Right lobe of liver (tissue), 6 donors: ENCODE measurements around the gene TYMS. TPM values are rescaled to one million over a fixed set of nuclear protein-coding genes. Genes with fewer than 3 reads are reported as not detected.

Experiments
- ATAC-seq, 4 donors: fragments of 200-7000 bp; cut with Tn5 transposase; one replicate each; pipeline ENCODE4 v1.9.1; 2020; ENCODE audit warnings: mild to moderate bottlenecking in 4 of 4, moderate library complexity in 4 of 4
- DNase-seq, 3 donors: peaks; one replicate each; pipeline ENCODE4 v3.0.0-alpha.2; 2020
- H3K27ac ChIP-seq, 3 donors: fragments of 200-600 bp; one replicate each; pipeline ENCODE4 v1.8.0; 2022
- H3K27me3 ChIP-seq, 2 donors: fragments of 200-600 bp; one replicate each; pipeline ENCODE4 v1.8.0; 2022
- H3K36me3 ChIP-seq, 4 donors: fragments of 200-600 bp; sonication (generic) in 1 of 4; one replicate each; pipeline versions ENCODE4 v1.5.1 to v1.8.0; 2017 to 2022; ENCODE audit warnings: control low read depth in 1 of 4
- H3K4me1 ChIP-seq, 4 donors: fragments of 200-600 bp; sonication (generic) in 1 of 4; one replicate each; pipeline versions ENCODE4 v1.5.1 to v1.8.0; 2017 to 2022; ENCODE audit warnings: control low read depth in 1 of 4
- H3K4me3 ChIP-seq, 3 donors: fragments of 200-600 bp; one replicate each; pipeline ENCODE4 v1.8.0; 2022
- H3K9me3 ChIP-seq, 4 donors: fragments of 200-600 bp; sonication (generic) in 1 of 4; one replicate each; pipeline versions ENCODE4 v1.5.1 to v1.8.0; 2017 to 2022; ENCODE audit warnings: control low read depth in 1 of 4
- CTCF ChIP-seq, 4 donors: fragments of 200-600 bp in 3 of 4; fragments of 450-650 bp in 1 of 4; IDR thresholded peaks; one replicate each; pipeline versions ENCODE4 v1.5.1 to v1.8.0; 2016 to 2022; ENCODE audit warnings: antibody characterized with exemption in 4 of 4, mild to moderate bottlenecking in 2 of 4
- POLR2A ChIP-seq: fragments of 450-650 bp; IDR thresholded peaks from one replicate; pipeline ENCODE4 v1.6.1; 2017; ENCODE audit warnings: antibody characterized with exemption, mild to moderate bottlenecking
- WGBS: methylation state at CpG from one replicate; pipeline ENCODE4 v1.1.6; 2018; ENCODE audit warnings: low coverage, low lambda C conversion rate; ENCODE audit not compliant: insufficient coverage; ENCODE audit errors: missing lambda C conversion rate; 5-methylcytosine and 5-hydroxymethylcytosine counted together
- intact Hi-C, 2 donors: fragments of 100-400 bp; cut with DNase I; formaldehyde crosslinking; loops; one replicate each; pipeline versions ENCODE4 v1.11.2 to v1.14.1; 2022
- total RNA-seq, 6 experiments: library from RNA; depleted of rRNA in 2 of 6; stranded (reverse); fragments of >200 nt in 2 of 6; fragmentation: NEBNext Ultra II Directional in 3 of 6; extraction: Animal tissue kit (Norgen Biotek cat#: 25700) in 3 of 6; gene quantifications; one replicate each; pipeline versions ENCODE4 v1.1.0 to v1.2.4, GENCODE V29; 2016 to 2023
- donor health status: DM: no; HTN: yes; CAD: no.
- donor health status: DM: no; HTN: no; CAD: no.
- donor health status: DM: no; HTN: no; CAD: no.
- donor health status: DM: no; HTN: yes; CAD: no.
- donor health status: DM: no; HTN: yes; CAD: no.

TYMS gene
- total RNA-seq, 6 experiments from 2014 or later: 1.1 to 14.9 (median 4.2) TPM

GRCh38 chr18:712401-713134 is 55.1 kb downstream of the TYMS start, which contains the start of gene ENOSF1:
ENOSF1 (minus strand) TSS chr18:712630; CDS start chr18:712587, 43 bp downstream.
- peak; percentile 91 to 92 (median 92) for DNase-seq
- no peaks in the 10 kb centered on the region for H3K27me3 ChIP-seq
- H3K9me3 ChIP-seq: no peaks in the 10 kb centered on the region
- 0% methylated on average over 3 of the region's 91 CpGs for WGBS
- intact Hi-C loops: no loop called here
- H3K4me1 ChIP-seq: peaks cover 0 to 14% (median 0%) of the 10 kb centered on the region in 4 donors
- H3K27ac ChIP-seq: peak within 1 kb of the TSS; percentile 84 to 95 (median 90)
- ATAC-seq: peak; percentile 91 to 98 (median 94)
- peak within 1 kb of the TSS; percentile 53 to 69 (median 60) for H3K4me3 ChIP-seq
- no peaks in the 10 kb centered on the region for H3K36me3 ChIP-seq
- peak; percentile 46 for TF ChIP-seq POLR2A
- peak; percentile 86 to 97 (median 96) for TF ChIP-seq CTCF (IDR thresholded peaks at IDR 0.05)

GRCh38 chr18:713135-713490 is 55.7 kb downstream of the TYMS start:
- Histone ChIP-seq H3K36me3 (no peaks in the 10 kb centered on the region), H3K4me3 (peak overlapping the region; percentile 53 to 69 (median 60)), H3K27me3 (no peaks in the 10 kb centered on the region), H3K27ac (peak overlapping the region; percentile 84 to 95 (median 90)), H3K4me1 (peaks cover 0 to 14% (median 0%) of the 10 kb centered on the region in 4 donors), H3K9me3 (no peaks in the 10 kb centered on the region)
- peak in 1 of 4 donors; percentile 5 for ATAC-seq
- peak in 1 of 3 donors; percentile 28 for DNase-seq
- intact Hi-C loops: no loop called here
- WGBS: 80% methylated on average over 6 of the region's 23 CpGs
- no peak for TF ChIP-seq CTCF (IDR thresholded peaks at IDR 0.05)

- intact Hi-C loops: no loop called here
- ATAC-seq: no peak
- 88% methylated on average over 1 of the region's 1 CpG for WGBS
Measured at GRCh38 chr18:715626-716025, 58.2 kb downstream of the TYMS start.

GRCh38 chr18:717003-717402 is 59.5 kb downstream of the TYMS start:
- peaks cover 0 to 6% (median 0%) of the 10 kb centered on the region in 4 donors for H3K4me1 ChIP-seq
- no peak overlapping the region for H3K4me3 ChIP-seq
- no peaks in the 10 kb centered on the region for H3K36me3 ChIP-seq
- no peak for DNase-seq
- no peaks in the 10 kb centered on the region for H3K9me3 ChIP-seq
- no peaks in the 10 kb centered on the region for H3K27me3 ChIP-seq
- ATAC-seq: peak in 2 of 4 donors; percentile 5 to 47
- no peak for TF ChIP-seq POLR2A
- TF ChIP-seq CTCF (IDR thresholded peaks at IDR 0.05): no peak
- WGBS: 61% methylated on average over 4 of the region's 4 CpGs
- peak overlapping the region in 1 of 3 donors; percentile 24 for H3K27ac ChIP-seq
- intact Hi-C loops: no loop called here

More at GRCh38 chr18:715626-716025, 58.2 kb downstream of the TYMS start:
- no peak for DNase-seq
- H3K36me3 ChIP-seq: no peaks in the 10 kb centered on the region
- H3K4me3 ChIP-seq: no peak overlapping the region
- TF ChIP-seq POLR2A (no peak), CTCF (IDR thresholded peaks at IDR 0.05) (no peak)
- no peaks in the 10 kb centered on the region for H3K27me3 ChIP-seq
- H3K9me3 ChIP-seq: no peaks in the 10 kb centered on the region
- no peak overlapping the region for H3K27ac ChIP-seq
- peaks cover 0 to 14% (median 0%) of the 10 kb centered on the region in 4 donors for H3K4me1 ChIP-seq

Other genes with a start within 250 kb of the TYMS start
- under 1 TPM in 5 of 6 experiments, not detected in 1; 0.12 to 1.00 (median 0.37) TPM for gene COLEC12, start 157.0 kb upstream of the TYMS start, total RNA-seq
- not detected for gene CETN1, start 77.3 kb upstream of the TYMS start, total RNA-seq
- not detected for gene CLUL1, start 60.7 kb upstream of the TYMS start, total RNA-seq
- 10 to 100 TPM; 36.7 to 71.9 (median 58.5) TPM for gene ENOSF1, start 55.0 kb downstream of the TYMS start, total RNA-seq
- 10 to 100 TPM; 30.6 to 79.8 (median 43.2) TPM for gene YES1, start 154.6 kb downstream of the TYMS start, total RNA-seq
- under 1 TPM in 1 of 6 experiments, not detected in 5; 0.12 TPM for gene ADCYAP1, start 247.2 kb downstream of the TYMS start, total RNA-seq